HepG2 (cell line): ENCODE data around the gene DNMBP.

Source experiments
- HDAC2 ChIP-seq: sonication (generic); formaldehyde crosslinking; IDR thresholded peaks from 2 replicates; pipeline ENCODE4 v1.4.0; 2020; ENCODE audit warnings: missing genetic modification reagents
- NFYC ChIP-seq: IDR thresholded peaks from 2 replicates; pipeline ENCODE4 v1.6.1; 2016; ENCODE audit warnings: missing genetic modification reagents, missing compliant biosample characterization
- POLR2A ChIP-seq, 2 experiments: IDR thresholded peaks; 2 replicates each; pipeline ENCODE4 v1.6.1; 2011; ENCODE audit warnings: low read depth in 2 of 2, low read length in 2 of 2, mild to moderate bottlenecking in 1 of 2, moderate library complexity in 1 of 2; ENCODE audit not compliant: insufficient read depth in 1 of 2
- POLR2AphosphoS5 ChIP-seq: IDR thresholded peaks from 2 replicates; pipeline ENCODE4 v1.6.1; 2012; ENCODE audit warnings: low read depth, low read length
- SOX6 ChIP-seq, 2 experiments: fragments of 450-650 bp in 1 of 2; sonication (generic) in 1 of 2; formaldehyde crosslinking in 1 of 2; IDR thresholded peaks; 2 replicates each; pipeline versions ENCODE4 v1.4.0 to v1.6.1; 2017 to 2020; ENCODE audit warnings: antibody characterized with exemption in 1 of 2, mild to moderate bottlenecking in 1 of 2, missing genetic modification reagents in 1 of 2
- TCF7 ChIP-seq: sonication (generic); IDR thresholded peaks from 2 replicates; pipeline ENCODE4 v1.6.1; 2016; ENCODE audit warnings: antibody characterized with exemption, low read depth
- ZNF530 ChIP-seq: sonication (generic); formaldehyde crosslinking; IDR thresholded peaks from 2 replicates; pipeline ENCODE4 v1.5.0; 2020; ENCODE audit warnings: low read depth, mild to moderate bottlenecking, missing genetic modification reagents
- ZSCAN20 ChIP-seq: sonication (generic); formaldehyde crosslinking; IDR thresholded peaks from 2 replicates; pipeline ENCODE4 v1.4.0; 2020; ENCODE audit warnings: missing genetic modification reagents, mild to moderate bottlenecking, borderline replicate concordance
- TF ChIP-seq, protein P1 (sequence below): sonication (generic); formaldehyde crosslinking; IDR thresholded peaks from 2 replicates; pipeline ENCODE4 v1.5.1; 2020; ENCODE audit warnings: missing genetic modification reagents, mild to moderate bottlenecking, borderline replicate concordance

- TF ChIP-seq ZNF530 (CRISPR knock-in tag), result no peak
- no peak for TF ChIP-seq ZSCAN20 (CRISPR knock-in tag)
- no peak for TF ChIP-seq POLR2A (IDR thresholded peaks at IDR 0.05; ENCODE audit: insufficient read depth in 1 of 2, low read depth in 2 of 2, low read length in 2 of 2)
- TF ChIP-seq NFYC, result no peak
- TF ChIP-seq, protein P1, sequence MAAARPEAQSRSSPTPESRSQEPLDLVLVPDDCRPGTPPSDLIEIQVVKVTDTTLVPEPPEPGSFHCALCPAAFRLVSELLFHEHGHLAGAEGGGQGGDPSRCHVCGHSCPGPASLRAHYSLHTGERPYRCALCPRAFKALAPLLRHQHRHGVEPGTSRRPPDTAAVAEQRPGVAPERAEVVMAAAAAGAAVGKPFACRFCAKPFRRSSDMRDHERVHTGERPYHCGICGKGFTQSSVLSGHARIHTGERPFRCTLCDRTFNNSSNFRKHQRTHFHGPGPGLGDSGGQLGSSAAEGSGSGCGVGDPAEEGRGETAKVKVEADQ (CRISPR knock-in tag), result no peak
- TF ChIP-seq SOX6 (IDR thresholded peaks at IDR 0.05), result no peak
- no peak for TF ChIP-seq SOX6 (CRISPR knock-in tag; IDR thresholded peaks at IDR 0.05)
- TF ChIP-seq TCF7, result no peak
- no peak for TF ChIP-seq HDAC2 (CRISPR knock-in tag)
- no peak for TF ChIP-seq POLR2AphosphoS5
Measured at GRCh38 chr10:99958806-99959205, 50.9 kb downstream of the DNMBP start.
